Astrocyte of the cerebellum (primary cell): ENCODE data around the gene SEC16B.

Source experiments
- DNase-seq: peaks from one replicate; pipeline ENCODE4 v3.0.0-alpha.2; 2011; ENCODE audit warnings: low read depth
- H3K4me3 ChIP-seq: 2 replicates; pipeline ENCODE4 v1.5.1; 2011; ENCODE audit warnings: mild to moderate bottlenecking, low read depth, low read length, moderate library complexity
- CTCF ChIP-seq: IDR thresholded peaks from 2 replicates; pipeline ENCODE4 v1.5.1; 2012; ENCODE audit warnings: low read length, low read depth, moderate library complexity, mild to moderate bottlenecking; ENCODE audit errors: missing control alignments
- in situ Hi-C: cut with HindIII; loops from 2 replicates; pipeline ENCODE4 v1.10.0; 2017; ENCODE audit warnings: low sequenced_read_pairs

The SEC16B gene

GRCh38 chr1:177923441-177923840 lies 46.4 kb downstream of the SEC16B start:
- TF ChIP-seq CTCF: no peak
- DNase-seq: no peak
- in situ Hi-C loops: no loop called here

GRCh38 chr1:177922209-177922608 lies 47.6 kb downstream of the SEC16B start:
- TF ChIP-seq CTCF: no peak
- in situ Hi-C loops: no loop called here
- DNase-seq: no peak
- no peak overlapping the region for H3K4me3 ChIP-seq

More at GRCh38 chr1:177923441-177923840, 46.4 kb downstream of the SEC16B start:
- no peak overlapping the region for H3K4me3 ChIP-seq

- DNase-seq: no peak
- H3K4me3 ChIP-seq: no peak overlapping the region
- in situ Hi-C loops: no loop called here
- TF ChIP-seq CTCF: no peak
These were observed 48.3 kb downstream of the SEC16B start for GRCh38 chr1:177921590-177921989.

- no peak overlapping the region for H3K4me3 ChIP-seq
- no peak for TF ChIP-seq CTCF
- in situ Hi-C loops: no loop called here
- DNase-seq: no peak
These were observed 49.8 kb downstream of the SEC16B start for GRCh38 chr1:177920091-177920490.

- H3K4me3 ChIP-seq: no peak overlapping the region
- TF ChIP-seq CTCF: no peak
- in situ Hi-C loops: no loop called here
- no peak for DNase-seq
These were observed 54.2 kb downstream of the SEC16B start for GRCh38 chr1:177915641-177916040.

- in situ Hi-C loops: no loop called here
- no peak for DNase-seq
- H3K4me3 ChIP-seq: no peak overlapping the region
- TF ChIP-seq CTCF: no peak
These were observed 55.3 kb downstream of the SEC16B start for GRCh38 chr1:177914603-177915002.
